PC-3 (cell line): ENCODE measurements around the gene STING1. TPM values are rescaled to one million over a fixed set of nuclear protein-coding genes. Genes with fewer than 3 reads are reported as not detected.

Experiments
- ATAC-seq: fragments of 200-7000 bp; cut with Tn5 transposase; 2 replicates; pipeline ENCODE4 v1.9.1; 2020; ENCODE audit warnings: mild to moderate bottlenecking, moderate library complexity
- BruUV-seq: library from RNA; stranded (reverse); fragments of 400-500 nt; replicated peaks from 2 replicates; lab custom pipeline; 2021; lab: Mats Ljungman, UMichigan
- CTCF ChIA-PET: fragments of 300-600 bp; sonication (Branson Sonifier 250); formaldehyde crosslinking; loops from one replicate; lab custom pipeline; 2022; ENCODE audit warnings: antibody characterized with exemption; lab: Charles Lee
- POLR2A ChIA-PET: fragments of 300-600 bp; sonication (Branson Sonifier 250); formaldehyde crosslinking; loops from one replicate; lab custom pipeline; 2022; ENCODE audit warnings: antibody characterized with exemption; ENCODE audit not compliant: unreplicated experiment; lab: Charles Lee
- DNase-seq: peaks from one replicate; pipeline ENCODE4 v3.0.0-alpha.2; 2015
- H2AFZ ChIP-seq: fragments of 300-600 bp; sonication (generic); 2 replicates; pipeline ENCODE4 v1.6.0; 2016; ENCODE audit warnings: antibody characterized with exemption, low read length
- H3F3A ChIP-seq: fragments of 300-600 bp; sonication (generic); one replicate; pipeline ENCODE4 v1.6.0; 2017; ENCODE audit warnings: antibody characterized with exemption, low read length, control low read depth, mild to moderate bottlenecking; ENCODE audit not compliant: unreplicated experiment
- H3K27ac ChIP-seq: fragments of 300-600 bp; sonication (generic); 2 replicates; pipeline ENCODE4 v1.5.1; 2016; ENCODE audit warnings: mild to moderate bottlenecking, low read length
- H3K27me3 ChIP-seq: fragments of 300-600 bp; sonication (generic); 2 replicates; pipeline ENCODE4 v1.6.1; 2016; ENCODE audit warnings: low read length, mixed read lengths
- H3K36me3 ChIP-seq: fragments of 300-600 bp; sonication (generic); 2 replicates; pipeline ENCODE4 v1.6.1; 2016; ENCODE audit warnings: low read depth, mixed run types, low read length, mixed read lengths
- H3K4me1 ChIP-seq: fragments of 300-600 bp; sonication (generic); 2 replicates; pipeline ENCODE4 v1.5.1; 2016; ENCODE audit warnings: low read length; ENCODE audit not compliant: insufficient read depth
- H3K4me2 ChIP-seq: fragments of 300-600 bp; sonication (generic); 2 replicates; pipeline ENCODE4 v1.6.0; 2016; ENCODE audit warnings: low read length
- H3K4me3 ChIP-seq: fragments of 300-600 bp; sonication (generic); 2 replicates; pipeline ENCODE4 v1.5.1; 2016; ENCODE audit warnings: mild to moderate bottlenecking, low read length, mixed read lengths
- H3K79me2 ChIP-seq: fragments of 300-600 bp; sonication (generic); 2 replicates; pipeline ENCODE4 v1.6.1; 2017; ENCODE audit warnings: low read length, mixed read lengths
- H3K9ac ChIP-seq: fragments of 300-600 bp; sonication (generic); 2 replicates; pipeline ENCODE4 v1.6.0; 2016; ENCODE audit warnings: mild to moderate bottlenecking, low read length
- H3K9me2 ChIP-seq: fragments of 300-600 bp; sonication (generic); replicated peaks from 2 replicates; pipeline ENCODE4 v1.6.1; 2016; ENCODE audit warnings: mixed run types, low read length, mixed read lengths
- H3K9me3 ChIP-seq: fragments of 300-600 bp; sonication (generic); 2 replicates; pipeline ENCODE4 v1.6.1; 2016; ENCODE audit warnings: low read length, mixed read lengths
- H4K20me1 ChIP-seq: fragments of 300-600 bp; sonication (generic); 2 replicates; pipeline ENCODE4 v1.6.1; 2016; ENCODE audit warnings: low read length, mixed read lengths
- CTCF ChIP-seq: fragments of 300-600 bp; sonication (generic); conservative IDR thresholded peaks from 2 replicates; pipeline ENCODE4 v1.5.1; 2017; ENCODE audit warnings: antibody characterized with exemption, low read depth, mild to moderate bottlenecking, low read length
- EZH2 ChIP-seq: fragments of 300-600 bp; sonication (generic); IDR thresholded peaks from one replicate; pipeline ENCODE4 v1.6.1; 2017; ENCODE audit warnings: antibody characterized with exemption, mild to moderate bottlenecking, low read length; ENCODE audit not compliant: unreplicated experiment
- EZH2phosphoT487 ChIP-seq: fragments of 300-600 bp; sonication (generic); IDR thresholded peaks from 2 replicates; pipeline ENCODE4 v1.6.1; 2018; ENCODE audit warnings: mild to moderate bottlenecking, antibody characterized with exemption, low read length, borderline replicate concordance
- intact Hi-C: fragments of 100-400 bp; cut with micrococcal nuclease; formaldehyde crosslinking; loops from 2 replicates; pipeline ENCODE4 v1.9.0; 2023
- total RNA-seq: library from RNA; depleted of rRNA; stranded (reverse); fragments of >200 nt; gene quantifications from 2 replicates; pipeline ENCODE4 v1.2.3, GENCODE V29; 2014

STING1 gene
- total RNA-seq, 1 experiment from 2014 or later: 12.6 TPM

- Histone ChIP-seq H4K20me1 (no peaks in the 10 kb centered on the region), H3K9me2 (no peaks in the 10 kb centered on the region), H3F3A (no peaks in the 10 kb centered on the region), H3K9me3 (no peaks in the 10 kb centered on the region), H3K79me2 (no peaks in the 10 kb centered on the region), H3K4me2 (no peak overlapping the region), H3K4me3 (no peak overlapping the region), H3K27ac (no peak overlapping the region), H3K27me3 (no peaks in the 10 kb centered on the region), H3K9ac (no peak overlapping the region), H3K36me3 (no peaks in the 10 kb centered on the region), H3K4me1 (peaks cover 2% of the 10 kb centered on the region; the same call in 1 of the 2 replicates), H2AFZ (no peak overlapping the region)
- intact Hi-C loops: no loop called here
- ATAC-seq (no peak), DNase-seq (no peak)
- POLR2A ChIA-PET: no interaction called here
- CTCF ChIA-PET: no interaction called here
- BruUV-seq: no TSS peak
- TF ChIP-seq EZH2 (no peak), EZH2phosphoT487 (no peak), CTCF (no peak)
These were observed 6.5 kb downstream of the STING1 start for GRCh38 chr5:139475865-139476617.

GRCh38 chr5:139474890-139475791, 7.4 kb downstream of the STING1 start:
- no peaks in the 10 kb centered on the region for H3K36me3 ChIP-seq
- CTCF ChIA-PET: no interaction called here
- H3K4me1 ChIP-seq: no peaks in the 10 kb centered on the region
- H4K20me1 ChIP-seq: no peaks in the 10 kb centered on the region
- H3K9me3 ChIP-seq: no peaks in the 10 kb centered on the region
- intact Hi-C loops: no loop called here
- H3K27me3 ChIP-seq: no peaks in the 10 kb centered on the region
- H3K4me2 ChIP-seq: no peak overlapping the region
- no peak for DNase-seq
- TF ChIP-seq EZH2phosphoT487: no peak
- H3F3A ChIP-seq: no peaks in the 10 kb centered on the region
- no peak for ATAC-seq
- no peaks in the 10 kb centered on the region for H3K9me2 ChIP-seq
- H3K4me3 ChIP-seq: no peak overlapping the region
- H3K9ac ChIP-seq: no peak overlapping the region
- no peaks in the 10 kb centered on the region for H3K79me2 ChIP-seq
- BruUV-seq: no TSS peak
- H3K27ac ChIP-seq: no peak overlapping the region
- no peak overlapping the region for H2AFZ ChIP-seq
- POLR2A ChIA-PET: no interaction called here

GRCh38 chr5:139473565-139473964, 9.0 kb downstream of the STING1 start:
- no peaks in the 10 kb centered on the region for H3K4me1 ChIP-seq
- H3K27me3 ChIP-seq: no peaks in the 10 kb centered on the region
- H3K36me3 ChIP-seq: no peaks in the 10 kb centered on the region
- CTCF ChIA-PET: no interaction called here
- DNase-seq: no peak
- intact Hi-C loops: no loop called here
- POLR2A ChIA-PET: interaction anchor here (0.6 kb wide), 1 partner anchor 112 kb away, joined by 3 read pairs; no protein-coding TSS in a partner anchor
- no peaks in the 10 kb centered on the region for H3K9me3 ChIP-seq
- no peak overlapping the region for H3K4me2 ChIP-seq
- no TSS peak for BruUV-seq
- no peak overlapping the region for H3K27ac ChIP-seq
- H3K79me2 ChIP-seq: no peaks in the 10 kb centered on the region
- no peaks in the 10 kb centered on the region for H3K9me2 ChIP-seq
- no peaks in the 10 kb centered on the region for H4K20me1 ChIP-seq
- H3K4me3 ChIP-seq: no peak overlapping the region
- ATAC-seq: no peak; the same call in 1 of the 2 replicates
- H3K9ac ChIP-seq: no peak overlapping the region
- H3F3A ChIP-seq: no peaks in the 10 kb centered on the region
- H2AFZ ChIP-seq: no peak overlapping the region
- TF ChIP-seq EZH2: no peak
- TF ChIP-seq CTCF: no peak
- TF ChIP-seq EZH2phosphoT487: no peak
